ENCODE results near the gene PHF11. TPM values are rescaled to one million over a fixed set of nuclear protein-coding genes. Genes with fewer than 3 reads are reported as not detected.

The PHF11 gene
- total RNA-seq, 2 donors from 2014 or later, result 16.8 to 21.0 TPM

- H3K4me1 ChIP-seq (ENCODE audit: control insufficient read depth, insufficient read depth, low read length), result no peaks in the 10 kb centered on the region
- no peak for DNase-seq
- no peaks in the 10 kb centered on the region for H3K9me3 ChIP-seq (ENCODE audit: control insufficient read depth, low read length)
- peaks cover 41% of the 10 kb centered on the region for H3K36me3 ChIP-seq (ENCODE audit: control insufficient read depth, insufficient read depth, low read length)
- Mint-ChIP-seq H3K36me3 (ENCODE audit: low read depth) (peaks cover 49% of the 10 kb centered on the region), H3K4me1 (no peaks in the 10 kb centered on the region), H3K4me3 (no peak overlapping the region), H3K27me3 (ENCODE audit: insufficient read depth) (no peaks in the 10 kb centered on the region), H3K9me3 (no peaks in the 10 kb centered on the region), H3K27ac (no peak overlapping the region)
- H3K4me3 ChIP-seq (ENCODE audit: low read length), result no peak overlapping the region
- no peak for TF ChIP-seq CTCF (conservative IDR thresholded peaks at IDR 0.05)
- 82 to 96% methylated on average over 3 to 7 of the region's 7 CpGs for WGBS, 2 experiments (ENCODE audit: insufficient coverage in 1 of 2, insufficient read length in 1 of 2)
- no peak overlapping the region for H3K9ac ChIP-seq (ENCODE audit: extremely low read depth, low read length, poor library complexity, severe bottlenecking)
- no peak overlapping the region for H3K27ac ChIP-seq (ENCODE audit: low read depth, low read length)
- H3K27me3 ChIP-seq (ENCODE audit: control insufficient read depth, insufficient read depth, low read length, poor library complexity, severe bottlenecking), result no peaks in the 10 kb centered on the region
Measured at GRCh38 chr13:49476529-49476928, 19.2 kb upstream of the PHF11 start.

- Mint-ChIP-seq H3K27me3 (ENCODE audit: insufficient read depth) (no peaks in the 10 kb centered on the region), H3K4me3 (no peak overlapping the region), H3K4me1 (peaks cover 7% of the 10 kb centered on the region), H3K9me3 (no peaks in the 10 kb centered on the region), H3K27ac (no peak overlapping the region), H3K36me3 (ENCODE audit: low read depth) (peaks cover 38% of the 10 kb centered on the region)
- Histone ChIP-seq H3K4me3 (ENCODE audit: low read length) (no peak overlapping the region), H3K9me3 (ENCODE audit: control insufficient read depth, low read length) (no peaks in the 10 kb centered on the region), H3K36me3 (ENCODE audit: control insufficient read depth, insufficient read depth, low read length) (peaks cover 34% of the 10 kb centered on the region), H3K27me3 (ENCODE audit: control insufficient read depth, insufficient read depth, low read length, poor library complexity, severe bottlenecking) (no peaks in the 10 kb centered on the region), H3K9ac (ENCODE audit: extremely low read depth, low read length, poor library complexity, severe bottlenecking) (no peak overlapping the region), H3K27ac (ENCODE audit: low read depth, low read length) (no peak overlapping the region), H3K4me1 (ENCODE audit: control insufficient read depth, insufficient read depth, low read length) (peaks cover 4% of the 10 kb centered on the region)
- 92 to 97% methylated on average over 5 of the region's 5 CpGs for WGBS, 2 experiments (ENCODE audit: insufficient coverage in 1 of 2, insufficient read length in 1 of 2)
- no peak for DNase-seq
- no peak for TF ChIP-seq CTCF (conservative IDR thresholded peaks at IDR 0.05)
Measured at GRCh38 chr13:49481788-49482187, 14.0 kb upstream of the PHF11 start.

GRCh38 chr13:49488563-49488962 lies 7.2 kb upstream of the PHF11 start:
- H3K27ac ChIP-seq (ENCODE audit: low read depth, low read length), result no peak overlapping the region
- H3K4me3 ChIP-seq (ENCODE audit: low read length), result no peak overlapping the region
- H3K4me1 ChIP-seq (ENCODE audit: control insufficient read depth, insufficient read depth, low read length), result peaks cover 4% of the 10 kb centered on the region
- DNase-seq, result no peak
- no peak overlapping the region for H3K9ac ChIP-seq (ENCODE audit: extremely low read depth, low read length, poor library complexity, severe bottlenecking)
- Mint-ChIP-seq H3K36me3 (ENCODE audit: low read depth) (peaks cover 14% of the 10 kb centered on the region), H3K27me3 (ENCODE audit: insufficient read depth) (no peaks in the 10 kb centered on the region), H3K9me3 (no peaks in the 10 kb centered on the region), H3K4me1 (peaks cover 7% of the 10 kb centered on the region), H3K27ac (no peak overlapping the region), H3K4me3 (no peak overlapping the region)
- no peaks in the 10 kb centered on the region for H3K27me3 ChIP-seq (ENCODE audit: control insufficient read depth, insufficient read depth, low read length, poor library complexity, severe bottlenecking)
- TF ChIP-seq CTCF (conservative IDR thresholded peaks at IDR 0.05), result no peak
- no peaks in the 10 kb centered on the region for H3K9me3 ChIP-seq (ENCODE audit: control insufficient read depth, low read length)
- 100% methylated on average over 2 of the region's 2 CpGs; no CpG with 5 or more reads in 1 of the 2 experiments for WGBS, 2 experiments (ENCODE audit: insufficient coverage in 1 of 2, insufficient read length in 1 of 2)
- peaks cover 9% of the 10 kb centered on the region for H3K36me3 ChIP-seq (ENCODE audit: control insufficient read depth, insufficient read depth, low read length)
